ENCODE measurements around the gene KDM1B.

DNA sequence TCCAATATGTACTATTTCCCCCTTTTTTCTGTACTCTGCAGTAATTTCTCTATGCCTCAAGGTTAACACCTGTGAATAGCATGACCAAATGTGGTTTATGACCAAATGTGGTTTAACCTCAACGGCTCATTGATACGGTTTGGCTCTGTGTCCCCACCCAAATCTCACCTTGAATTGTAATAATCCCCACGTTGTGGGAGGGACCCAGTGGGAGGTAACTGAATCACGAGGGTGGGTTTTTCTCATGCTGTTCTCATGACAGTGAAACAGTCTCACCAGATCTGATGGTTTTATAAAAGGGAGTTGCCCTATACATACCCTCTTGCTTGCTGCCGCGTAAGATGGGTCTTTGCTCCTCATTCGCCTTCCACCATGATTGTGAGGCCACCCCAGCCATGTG is 90.4 kb downstream of the KDM1B start:
- TF ChIP-seq, protein P1, sequence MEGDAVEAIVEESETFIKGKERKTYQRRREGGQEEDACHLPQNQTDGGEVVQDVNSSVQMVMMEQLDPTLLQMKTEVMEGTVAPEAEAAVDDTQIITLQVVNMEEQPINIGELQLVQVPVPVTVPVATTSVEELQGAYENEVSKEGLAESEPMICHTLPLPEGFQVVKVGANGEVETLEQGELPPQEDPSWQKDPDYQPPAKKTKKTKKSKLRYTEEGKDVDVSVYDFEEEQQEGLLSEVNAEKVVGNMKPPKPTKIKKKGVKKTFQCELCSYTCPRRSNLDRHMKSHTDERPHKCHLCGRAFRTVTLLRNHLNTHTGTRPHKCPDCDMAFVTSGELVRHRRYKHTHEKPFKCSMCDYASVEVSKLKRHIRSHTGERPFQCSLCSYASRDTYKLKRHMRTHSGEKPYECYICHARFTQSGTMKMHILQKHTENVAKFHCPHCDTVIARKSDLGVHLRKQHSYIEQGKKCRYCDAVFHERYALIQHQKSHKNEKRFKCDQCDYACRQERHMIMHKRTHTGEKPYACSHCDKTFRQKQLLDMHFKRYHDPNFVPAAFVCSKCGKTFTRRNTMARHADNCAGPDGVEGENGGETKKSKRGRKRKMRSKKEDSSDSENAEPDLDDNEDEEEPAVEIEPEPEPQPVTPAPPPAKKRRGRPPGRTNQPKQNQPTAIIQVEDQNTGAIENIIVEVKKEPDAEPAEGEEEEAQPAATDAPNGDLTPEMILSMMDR (IDR thresholded peaks at IDR 0.05) = no peak
- no peak for TF ChIP-seq POLR2A (IDR thresholded peaks at IDR 0.05)
- TF ChIP-seq EP300 (IDR thresholded peaks at IDR 0.05) = no peak
- TF ChIP-seq POLR2AphosphoS5 (IDR thresholded peaks at IDR 0.05) = no peak

All from gastroesophageal sphincter (tissue), 3 donors.